Measurements from ENCODE around the gene RNF130. TPM values are rescaled to one million over a fixed set of nuclear protein-coding genes. Genes with fewer than 3 reads are reported as not detected.
A peak's percentile ranks its signal among the peaks of the same experiment; 100 is the strongest.

The RNF130 gene
- total and polyA plus RNA-seq, 9 of the 15 experiments (the other 6 are each of a cell fraction or from before 2014, with no cell fraction given): 5.8 to 39.4 (median 27.1) TPM

- Histone ChIP-seq H3K79me2 (ENCODE audit: control insufficient read depth, insufficient read depth, low read length) (peaks cover 8% of the 10 kb centered on the region; the same call in 2 of the 3 replicates), H3K9me1 (ENCODE audit: control insufficient read depth, insufficient read depth, low read length) (no peaks in the 10 kb centered on the region), H4K20me1 (replicated peaks; ENCODE audit: control insufficient read depth, insufficient read depth, low read length) (no peaks in the 10 kb centered on the region), H3K27ac (ENCODE audit: extremely low read depth, low read depth, low read length) (no peak overlapping the region), H3K4me3 (no peak overlapping the region), H3K4me1 (replicated peaks in 1 of 2; ENCODE audit: control insufficient read depth in 2 of 2, insufficient read depth in 2 of 2, low read length in 2 of 2) (peaks cover 0 to 20% of the 10 kb centered on the region in 2 experiments; a peak in 3 of 5 replicates), H2AFZ (ENCODE audit: low read depth, low read length) (no peak overlapping the region), H3K4me2 (ENCODE audit: insufficient read depth, low read length) (no peak overlapping the region), H3K36me3 (ENCODE audit: control insufficient read depth, insufficient read depth, low read length) (no peaks in the 10 kb centered on the region), H3K9me3 (replicated peaks; ENCODE audit: control insufficient read depth, insufficient read depth, low read depth, low read length) (peaks cover 6% of the 10 kb centered on the region), H3K9ac (ENCODE audit: insufficient read depth in 1 of 2, low read depth in 2 of 2, low read length in 2 of 2) (no peak overlapping the region), H3K27me3 (ENCODE audit: control insufficient read depth in 2 of 2, insufficient read depth in 2 of 2, low read length in 2 of 2) (no peaks in the 10 kb centered on the region)
- DNase-seq (ENCODE audit: extremely low read depth in 1 of 4, low spot score in 3 of 4) (no peak), FAIRE-seq (no peak), ATAC-seq (no peak)
- intact Hi-C loops (cut with micrococcal nuclease) (no loop called here), in situ Hi-C loops (cut with MboI) (no loop called here)
- no TSS peak for BruUV-seq (replicated peaks)
- 90% methylated on average over 22 of the region's 30 CpGs for WGBS (ENCODE audit: insufficient coverage, low coverage, missing lambda C conversion rate)
- no peak for TF ChIP-seq ZNF76 (CRISPR knock-in tag; IDR thresholded peaks at IDR 0.05; ENCODE audit: borderline replicate concordance)
- TF ChIP-seq HLTF (IDR thresholded peaks at IDR 0.05): peak; percentile 39; the same call in 1 of the 2 replicates
- no peak for TF ChIP-seq CREB1 (IDR thresholded peaks at IDR 0.05)
- no peak for TF ChIP-seq CREB1 (CRISPR knock-in tag; IDR thresholded peaks at IDR 0.05)
- TF ChIP-seq TRIM28 (IDR thresholded peaks at IDR 0.05): peak; percentile 39; the same call in 1 of the 2 replicates
- CTCF ChIA-PET (ENCODE audit: low intra/inter-chr PET ratio): no interaction called here
- POLR2A ChIA-PET: interaction anchor here (0.6 kb wide), 1 partner anchor 12 kb away, joined by 3 read pairs; no protein-coding TSS in a partner anchor
Measured at GRCh38 chr5:180045889-180046499, 25.6 kb downstream of the RNF130 start.

GRCh38 chr5:180043377-180043776, 28.2 kb downstream of the RNF130 start:
- no peak overlapping the region for H3K9ac ChIP-seq (ENCODE audit: insufficient read depth in 1 of 2, low read depth in 2 of 2, low read length in 2 of 2)
- H3K4me2 ChIP-seq (ENCODE audit: insufficient read depth, low read length): no peak overlapping the region
- no peaks in the 10 kb centered on the region for H4K20me1 ChIP-seq (replicated peaks; ENCODE audit: control insufficient read depth, insufficient read depth, low read length)
- POLR2A ChIA-PET: interaction anchor here (0.7 to 1.5 kb wide), 3 partner anchors 9 to 352 kb away, joined by 3 to 4 read pairs (median 3); no protein-coding TSS in a partner anchor
- BruUV-seq (replicated peaks): no TSS peak
- no peak overlapping the region for H2AFZ ChIP-seq (ENCODE audit: low read depth, low read length)
- in situ Hi-C loops (cut with MboI): no loop called here
- intact Hi-C loops (cut with micrococcal nuclease): no loop called here
- WGBS (ENCODE audit: insufficient coverage, low coverage, missing lambda C conversion rate): 55% methylated on average over 4 of the region's 4 CpGs
- H3K79me2 ChIP-seq (ENCODE audit: control insufficient read depth, insufficient read depth, low read length): peaks cover 3% of the 10 kb centered on the region; the same call in 2 of the 3 replicates
- no peak overlapping the region for H3K27ac ChIP-seq (ENCODE audit: extremely low read depth, low read depth, low read length)
- H3K27me3 ChIP-seq (ENCODE audit: control insufficient read depth in 2 of 2, insufficient read depth in 2 of 2, low read length in 2 of 2): no peaks in the 10 kb centered on the region
- CTCF ChIA-PET (ENCODE audit: low intra/inter-chr PET ratio): no interaction called here
- H3K36me3 ChIP-seq (ENCODE audit: control insufficient read depth, insufficient read depth, low read length): no peaks in the 10 kb centered on the region; the same call in 2 of the 3 replicates
- peak; percentile 15 for FAIRE-seq
- DNase-seq (ENCODE audit: extremely low read depth in 1 of 4, low spot score in 3 of 4): no peak
- H3K9me1 ChIP-seq (ENCODE audit: control insufficient read depth, insufficient read depth, low read length): no peaks in the 10 kb centered on the region
- no peak overlapping the region for H3K4me3 ChIP-seq
- peaks cover 6% of the 10 kb centered on the region for H3K9me3 ChIP-seq (replicated peaks; ENCODE audit: control insufficient read depth, insufficient read depth, low read depth, low read length)
- ATAC-seq: no peak
- H3K4me1 ChIP-seq (replicated peaks in 1 of 2; ENCODE audit: control insufficient read depth in 2 of 2, insufficient read depth in 2 of 2, low read length in 2 of 2): no peaks in the 10 kb centered on the region; a peak in 2 of 5 replicates
- TF ChIP-seq RBFOX2 (IDR thresholded peaks at IDR 0.05; ENCODE audit: low read depth, low read length) (no peak), ZNF232 (CRISPR knock-in tag; IDR thresholded peaks at IDR 0.05) (no peak), ZNF76 (CRISPR knock-in tag; IDR thresholded peaks at IDR 0.05; ENCODE audit: borderline replicate concordance) (no peak), JUNB (CRISPR knock-in tag; conservative IDR thresholded peaks at IDR 0.05) (no peak), BRF2 (IDR thresholded peaks at IDR 0.05; ENCODE audit: borderline replicate concordance, insufficient read depth, insufficient read length) (no peak), CTBP1 (IDR thresholded peaks at IDR 0.05; ENCODE audit: borderline replicate concordance) (no peak), TEAD1 (CRISPR knock-in tag; IDR thresholded peaks at IDR 0.05) (no peak), ZNF77 (CRISPR knock-in tag; IDR thresholded peaks at IDR 0.05) (no peak), PHF21A (IDR thresholded peaks at IDR 0.05; ENCODE audit: borderline replicate concordance, low read depth) (no peak), TAF15 (IDR thresholded peaks at IDR 0.05; ENCODE audit: low read depth, low read length) (no peak), ETS1 (conservative IDR thresholded peaks at IDR 0.05; ENCODE audit: control insufficient read depth, low read depth, low read length) (no peak)
